ENCODE data around the gene SSC4D.
"Not testable (repeated sequence)": the region's sequence is repeated elsewhere in the genome, so short reads cannot be mapped to it uniquely, and the experiment has no call there.

SSC4D gene

DNA sequence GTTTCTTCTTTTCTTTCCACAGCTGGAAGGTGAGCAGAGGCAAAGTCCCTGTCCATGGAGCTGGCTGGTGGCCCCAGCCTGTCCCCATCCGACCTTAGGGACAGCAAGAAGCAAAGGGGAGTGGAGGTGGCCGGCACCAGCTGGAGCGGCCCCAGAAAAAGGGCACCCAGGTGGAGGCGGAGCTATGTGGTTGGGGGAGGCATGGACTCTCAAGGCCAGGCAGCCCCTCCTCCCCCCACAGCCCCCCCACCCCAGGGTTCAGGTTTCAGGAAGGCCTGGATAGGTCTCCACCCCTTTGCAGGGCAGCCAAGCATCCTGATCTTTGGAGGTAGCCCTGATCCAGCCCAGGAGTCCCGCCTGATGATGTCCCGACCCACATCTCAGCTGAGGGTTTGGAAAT, at the start of gene SSC4D:
Gene SSC4D (minus strand): TSS at position 161 of the 400 bp plus-strand sequence. CDS start 5,258 bp downstream, outside the sequence.
- ATAC-seq (ENCODE audit: low read depth) (no peak), DNase-seq (ENCODE audit: low spot score) (no peak)
- Histone ChIP-seq H3K27ac (ENCODE audit: poor library complexity, severe bottlenecking) (no peak within 1 kb of the TSS), H3K9me3 (ENCODE audit: severe bottlenecking) (no peaks in the 10 kb centered on the region), H3K4me1 (ENCODE audit: insufficient read depth, poor library complexity, severe bottlenecking) (peaks cover 3% of the 10 kb centered on the region), H3K4me3 (ENCODE audit: severe bottlenecking) (no peak within 1 kb of the TSS), H3K36me3 (ENCODE audit: low read depth) (no peaks in the 10 kb centered on the region), H3K27me3 (ENCODE audit: insufficient read depth, poor library complexity, severe bottlenecking) (no peaks in the 10 kb centered on the region)
- no peak for TF ChIP-seq CTCF (IDR thresholded peaks at IDR 0.05; ENCODE audit: poor library complexity, severe bottlenecking)

GRCh38 chr7:76458504-76458903, 49.0 kb upstream of the SSC4D start:
- not testable (repeated sequence) for H3K4me1 ChIP-seq (ENCODE audit: insufficient read depth, poor library complexity, severe bottlenecking); H3K27me3 ChIP-seq (ENCODE audit: insufficient read depth, poor library complexity, severe bottlenecking); H3K36me3 ChIP-seq (ENCODE audit: low read depth); H3K4me3 ChIP-seq (ENCODE audit: severe bottlenecking); H3K9me3 ChIP-seq (ENCODE audit: severe bottlenecking); DNase-seq (ENCODE audit: low spot score); ATAC-seq (ENCODE audit: low read depth); H3K27ac ChIP-seq (ENCODE audit: poor library complexity, severe bottlenecking)

DNA sequence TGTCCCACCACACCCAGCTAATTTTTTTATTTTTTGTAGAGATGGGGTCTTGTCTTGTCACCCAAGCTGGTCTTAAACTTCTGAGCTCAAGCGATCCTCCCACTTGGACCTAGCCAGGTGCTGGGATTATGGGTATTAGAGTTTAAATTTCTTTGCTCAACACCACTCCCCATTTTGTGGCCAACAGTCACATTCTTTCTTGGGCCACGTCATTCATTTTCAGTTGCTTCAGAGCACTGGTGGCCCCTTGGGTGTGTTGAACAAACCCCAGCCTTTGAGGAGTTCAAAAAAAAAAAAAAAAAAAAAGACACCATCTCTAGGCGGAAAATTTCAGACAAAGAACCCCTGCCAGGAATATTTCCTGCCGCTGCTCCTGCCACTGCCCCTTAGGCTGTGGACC, 47.5 kb upstream of the SSC4D start:
- peak; percentile 37; the same call in 2 of the 3 replicates for ATAC-seq (ENCODE audit: low read depth)
- not testable (repeated sequence) for H3K9me3 ChIP-seq (ENCODE audit: severe bottlenecking); H3K4me1 ChIP-seq (ENCODE audit: insufficient read depth, poor library complexity, severe bottlenecking); H3K4me3 ChIP-seq (ENCODE audit: severe bottlenecking); DNase-seq (ENCODE audit: low spot score); H3K27me3 ChIP-seq (ENCODE audit: insufficient read depth, poor library complexity, severe bottlenecking); H3K36me3 ChIP-seq (ENCODE audit: low read depth); H3K27ac ChIP-seq (ENCODE audit: poor library complexity, severe bottlenecking)

DNA sequence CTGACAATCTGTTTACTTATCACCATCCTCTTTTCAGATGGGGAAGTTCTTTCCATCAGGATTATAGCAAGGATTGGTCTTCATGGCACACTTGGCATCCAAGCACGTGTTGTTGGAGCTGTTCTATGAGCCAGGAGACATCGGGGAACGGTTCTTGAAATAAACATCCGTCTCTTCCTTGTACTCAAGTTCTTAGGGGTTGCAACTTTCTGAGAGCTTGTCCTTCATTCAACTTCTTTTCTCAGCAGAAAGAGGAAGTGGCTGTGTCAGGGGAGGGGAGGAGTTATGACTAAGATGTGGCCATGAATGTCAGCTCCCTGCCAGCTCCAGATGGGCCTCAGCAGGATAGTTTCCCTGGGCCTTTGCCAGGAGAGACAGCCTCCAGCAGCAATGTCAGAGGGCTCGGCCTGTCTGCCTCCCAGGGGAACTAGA, 36.1 kb upstream of the SSC4D start:
- peak; percentile 97 for ATAC-seq (ENCODE audit: low read depth)
- not testable (repeated sequence) for H3K27me3 ChIP-seq (ENCODE audit: insufficient read depth, poor library complexity, severe bottlenecking); H3K4me1 ChIP-seq (ENCODE audit: insufficient read depth, poor library complexity, severe bottlenecking); H3K9me3 ChIP-seq (ENCODE audit: severe bottlenecking); DNase-seq (ENCODE audit: low spot score); H3K4me3 ChIP-seq (ENCODE audit: severe bottlenecking); H3K36me3 ChIP-seq (ENCODE audit: low read depth)
- peak overlapping the region; percentile 60 for H3K27ac ChIP-seq (ENCODE audit: poor library complexity, severe bottlenecking)

- not testable (repeated sequence) for H3K9me3 ChIP-seq (ENCODE audit: severe bottlenecking); H3K27me3 ChIP-seq (ENCODE audit: insufficient read depth, poor library complexity, severe bottlenecking); H3K4me1 ChIP-seq (ENCODE audit: insufficient read depth, poor library complexity, severe bottlenecking); ATAC-seq (ENCODE audit: low read depth); H3K36me3 ChIP-seq (ENCODE audit: low read depth); DNase-seq (ENCODE audit: low spot score); H3K4me3 ChIP-seq (ENCODE audit: severe bottlenecking)
- peak overlapping the region; percentile 60 for H3K27ac ChIP-seq (ENCODE audit: poor library complexity, severe bottlenecking)
Observed at GRCh38 chr7:76443846-76444245, 34.3 kb upstream of the SSC4D start.

- not testable (repeated sequence) for H3K9me3 ChIP-seq (ENCODE audit: severe bottlenecking); H3K27me3 ChIP-seq (ENCODE audit: insufficient read depth, poor library complexity, severe bottlenecking); DNase-seq (ENCODE audit: low spot score); H3K4me1 ChIP-seq (ENCODE audit: insufficient read depth, poor library complexity, severe bottlenecking); H3K36me3 ChIP-seq (ENCODE audit: low read depth); H3K4me3 ChIP-seq (ENCODE audit: severe bottlenecking); H3K27ac ChIP-seq (ENCODE audit: poor library complexity, severe bottlenecking); ATAC-seq (ENCODE audit: low read depth)
Observed at GRCh38 chr7:76442664-76443446, 33.4 kb upstream of the SSC4D start.

- not testable (repeated sequence) for H3K9me3 ChIP-seq (ENCODE audit: severe bottlenecking); H3K27ac ChIP-seq (ENCODE audit: poor library complexity, severe bottlenecking); H3K27me3 ChIP-seq (ENCODE audit: insufficient read depth, poor library complexity, severe bottlenecking); H3K36me3 ChIP-seq (ENCODE audit: low read depth); ATAC-seq (ENCODE audit: low read depth); H3K4me1 ChIP-seq (ENCODE audit: insufficient read depth, poor library complexity, severe bottlenecking); DNase-seq (ENCODE audit: low spot score); H3K4me3 ChIP-seq (ENCODE audit: severe bottlenecking)
Observed at GRCh38 chr7:76441792-76442191, 32.3 kb upstream of the SSC4D start.

- not testable (repeated sequence) for DNase-seq (ENCODE audit: low spot score); H3K27me3 ChIP-seq (ENCODE audit: insufficient read depth, poor library complexity, severe bottlenecking); H3K4me3 ChIP-seq (ENCODE audit: severe bottlenecking); H3K9me3 ChIP-seq (ENCODE audit: severe bottlenecking); ATAC-seq (ENCODE audit: low read depth); H3K36me3 ChIP-seq (ENCODE audit: low read depth); H3K4me1 ChIP-seq (ENCODE audit: insufficient read depth, poor library complexity, severe bottlenecking)
- peak overlapping the region; percentile 17 for H3K27ac ChIP-seq (ENCODE audit: poor library complexity, severe bottlenecking)
Observed at GRCh38 chr7:76440404-76440803, 30.9 kb upstream of the SSC4D start.

- not testable (repeated sequence) for H3K27ac ChIP-seq (ENCODE audit: poor library complexity, severe bottlenecking); H3K4me3 ChIP-seq (ENCODE audit: severe bottlenecking); H3K36me3 ChIP-seq (ENCODE audit: low read depth); H3K9me3 ChIP-seq (ENCODE audit: severe bottlenecking); H3K4me1 ChIP-seq (ENCODE audit: insufficient read depth, poor library complexity, severe bottlenecking); H3K27me3 ChIP-seq (ENCODE audit: insufficient read depth, poor library complexity, severe bottlenecking); DNase-seq (ENCODE audit: low spot score)
- ATAC-seq (ENCODE audit: low read depth): peak; percentile 40
Observed at GRCh38 chr7:76439120-76439888, 29.8 kb upstream of the SSC4D start.
